ENCODE results near the gene OLFM3.

GRCh38 chr1:102019530-102019929 lies 22.8 kb upstream of the OLFM3 start:
- TF ChIP-seq, protein P1, sequence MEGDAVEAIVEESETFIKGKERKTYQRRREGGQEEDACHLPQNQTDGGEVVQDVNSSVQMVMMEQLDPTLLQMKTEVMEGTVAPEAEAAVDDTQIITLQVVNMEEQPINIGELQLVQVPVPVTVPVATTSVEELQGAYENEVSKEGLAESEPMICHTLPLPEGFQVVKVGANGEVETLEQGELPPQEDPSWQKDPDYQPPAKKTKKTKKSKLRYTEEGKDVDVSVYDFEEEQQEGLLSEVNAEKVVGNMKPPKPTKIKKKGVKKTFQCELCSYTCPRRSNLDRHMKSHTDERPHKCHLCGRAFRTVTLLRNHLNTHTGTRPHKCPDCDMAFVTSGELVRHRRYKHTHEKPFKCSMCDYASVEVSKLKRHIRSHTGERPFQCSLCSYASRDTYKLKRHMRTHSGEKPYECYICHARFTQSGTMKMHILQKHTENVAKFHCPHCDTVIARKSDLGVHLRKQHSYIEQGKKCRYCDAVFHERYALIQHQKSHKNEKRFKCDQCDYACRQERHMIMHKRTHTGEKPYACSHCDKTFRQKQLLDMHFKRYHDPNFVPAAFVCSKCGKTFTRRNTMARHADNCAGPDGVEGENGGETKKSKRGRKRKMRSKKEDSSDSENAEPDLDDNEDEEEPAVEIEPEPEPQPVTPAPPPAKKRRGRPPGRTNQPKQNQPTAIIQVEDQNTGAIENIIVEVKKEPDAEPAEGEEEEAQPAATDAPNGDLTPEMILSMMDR (IDR thresholded peaks at IDR 0.05), result no peak
- no peak for TF ChIP-seq POLR2A (IDR thresholded peaks at IDR 0.05)

Data from lower leg skin (tissue), 3 donors.